Right lobe of liver (tissue), 4 donors: ENCODE data around the gene HNRNPA3.

Experiments used
- POLR2A ChIP-seq: fragments of 450-650 bp; IDR thresholded peaks from one replicate; pipeline ENCODE4 v1.6.1; 2017; ENCODE audit warnings: antibody characterized with exemption, mild to moderate bottlenecking
- TF ChIP-seq, protein P1 (sequence below), 4 donors: fragments of 200-600 bp in 3 of 4; fragments of 450-650 bp in 1 of 4; IDR thresholded peaks; one replicate each; pipeline versions ENCODE4 v1.5.1 to v1.8.0; 2016 to 2022; ENCODE audit warnings: antibody characterized with exemption in 4 of 4, mild to moderate bottlenecking in 2 of 4
- donor health status: DM: no; HTN: no; CAD: no.
- donor health status: DM: no; HTN: no; CAD: no.
- donor health status: DM: no; HTN: yes; CAD: no.

- TF ChIP-seq, protein P1, sequence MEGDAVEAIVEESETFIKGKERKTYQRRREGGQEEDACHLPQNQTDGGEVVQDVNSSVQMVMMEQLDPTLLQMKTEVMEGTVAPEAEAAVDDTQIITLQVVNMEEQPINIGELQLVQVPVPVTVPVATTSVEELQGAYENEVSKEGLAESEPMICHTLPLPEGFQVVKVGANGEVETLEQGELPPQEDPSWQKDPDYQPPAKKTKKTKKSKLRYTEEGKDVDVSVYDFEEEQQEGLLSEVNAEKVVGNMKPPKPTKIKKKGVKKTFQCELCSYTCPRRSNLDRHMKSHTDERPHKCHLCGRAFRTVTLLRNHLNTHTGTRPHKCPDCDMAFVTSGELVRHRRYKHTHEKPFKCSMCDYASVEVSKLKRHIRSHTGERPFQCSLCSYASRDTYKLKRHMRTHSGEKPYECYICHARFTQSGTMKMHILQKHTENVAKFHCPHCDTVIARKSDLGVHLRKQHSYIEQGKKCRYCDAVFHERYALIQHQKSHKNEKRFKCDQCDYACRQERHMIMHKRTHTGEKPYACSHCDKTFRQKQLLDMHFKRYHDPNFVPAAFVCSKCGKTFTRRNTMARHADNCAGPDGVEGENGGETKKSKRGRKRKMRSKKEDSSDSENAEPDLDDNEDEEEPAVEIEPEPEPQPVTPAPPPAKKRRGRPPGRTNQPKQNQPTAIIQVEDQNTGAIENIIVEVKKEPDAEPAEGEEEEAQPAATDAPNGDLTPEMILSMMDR (IDR thresholded peaks at IDR 0.05) = no peak
- peak; percentile 28 for TF ChIP-seq POLR2A
Measured at GRCh38 chr2:177212891-177213856, 580 bp downstream of the HNRNPA3 start.
